ENCODE results near the gene CALML5. TPM values are rescaled to one million over a fixed set of nuclear protein-coding genes. Genes with fewer than 3 reads are reported as not detected.

CALML5 gene
- total RNA-seq, 2 donors from 2014 or later: 0.46 to 10.5 TPM

DNA sequence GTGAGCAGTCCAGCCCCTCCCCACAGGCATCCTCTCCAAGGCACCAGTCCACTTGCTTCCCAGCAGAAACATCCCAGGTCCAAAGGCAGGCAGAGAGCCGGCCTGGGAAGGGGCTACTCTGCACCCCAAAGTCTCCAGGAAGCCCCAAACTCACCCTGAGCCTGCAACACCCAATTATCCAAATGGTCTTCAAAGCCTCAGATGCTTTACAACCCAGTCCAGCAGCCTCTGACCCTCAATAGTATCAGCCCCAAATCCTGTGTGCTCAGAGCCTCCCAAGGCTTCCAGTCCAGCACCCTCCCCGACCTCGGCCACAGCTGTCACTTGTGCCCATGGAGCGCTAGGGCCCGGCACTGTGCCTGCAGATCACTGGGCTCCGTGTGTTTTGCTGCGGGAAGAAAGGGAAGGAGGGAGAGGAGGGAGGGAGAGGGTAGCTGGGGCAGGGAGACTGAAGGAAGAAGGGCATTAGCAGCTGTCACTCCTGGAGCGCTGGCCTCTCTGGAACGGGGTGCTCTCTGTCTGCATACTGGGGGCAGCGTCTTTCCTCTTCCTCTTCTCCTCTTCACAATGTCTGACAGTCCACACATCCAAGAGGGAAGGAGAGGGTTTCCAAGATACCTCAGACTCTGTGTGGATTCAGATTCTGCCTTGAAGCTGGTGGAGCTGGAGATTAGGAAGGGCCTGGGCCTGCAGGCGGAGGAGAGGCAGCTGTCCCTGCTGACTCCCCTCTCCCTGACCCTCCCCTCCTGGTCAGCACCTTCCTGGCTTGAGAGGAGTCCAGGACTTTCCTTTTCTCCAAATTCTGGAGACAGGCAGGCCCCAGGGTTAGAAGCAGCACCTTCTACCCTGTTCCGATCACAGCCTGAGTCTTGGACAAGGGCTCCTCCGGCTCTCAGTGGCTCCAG, 13.2 kb downstream of the CALML5 start:
- 89% methylated on average over 13 of the region's 13 CpGs for WGBS
- TF ChIP-seq POLR2AphosphoS5 (IDR thresholded peaks at IDR 0.05) (no peak), POLR2A (IDR thresholded peaks at IDR 0.05) (no peak)
- TF ChIP-seq, protein P1, sequence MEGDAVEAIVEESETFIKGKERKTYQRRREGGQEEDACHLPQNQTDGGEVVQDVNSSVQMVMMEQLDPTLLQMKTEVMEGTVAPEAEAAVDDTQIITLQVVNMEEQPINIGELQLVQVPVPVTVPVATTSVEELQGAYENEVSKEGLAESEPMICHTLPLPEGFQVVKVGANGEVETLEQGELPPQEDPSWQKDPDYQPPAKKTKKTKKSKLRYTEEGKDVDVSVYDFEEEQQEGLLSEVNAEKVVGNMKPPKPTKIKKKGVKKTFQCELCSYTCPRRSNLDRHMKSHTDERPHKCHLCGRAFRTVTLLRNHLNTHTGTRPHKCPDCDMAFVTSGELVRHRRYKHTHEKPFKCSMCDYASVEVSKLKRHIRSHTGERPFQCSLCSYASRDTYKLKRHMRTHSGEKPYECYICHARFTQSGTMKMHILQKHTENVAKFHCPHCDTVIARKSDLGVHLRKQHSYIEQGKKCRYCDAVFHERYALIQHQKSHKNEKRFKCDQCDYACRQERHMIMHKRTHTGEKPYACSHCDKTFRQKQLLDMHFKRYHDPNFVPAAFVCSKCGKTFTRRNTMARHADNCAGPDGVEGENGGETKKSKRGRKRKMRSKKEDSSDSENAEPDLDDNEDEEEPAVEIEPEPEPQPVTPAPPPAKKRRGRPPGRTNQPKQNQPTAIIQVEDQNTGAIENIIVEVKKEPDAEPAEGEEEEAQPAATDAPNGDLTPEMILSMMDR (IDR thresholded peaks at IDR 0.05): no peak
- Histone ChIP-seq H3K27ac (no peak overlapping the region), H3K4me1 (replicated peaks) (no peaks in the 10 kb centered on the region), H3K36me3 (no peaks in the 10 kb centered on the region), H3K9me3 (no peaks in the 10 kb centered on the region), H3K27me3 (replicated peaks; ENCODE audit: insufficient read depth) (no peaks in the 10 kb centered on the region), H3K4me3 (no peak overlapping the region)
- intact Hi-C loops (cut with DNase I): no loop called here
- no peak for DNase-seq (ENCODE audit: low spot score)

- Histone ChIP-seq H3K36me3 (no peaks in the 10 kb centered on the region), H3K27ac (no peak overlapping the region), H3K4me1 (replicated peaks) (no peaks in the 10 kb centered on the region), H3K27me3 (replicated peaks; ENCODE audit: insufficient read depth) (no peaks in the 10 kb centered on the region), H3K9me3 (no peaks in the 10 kb centered on the region), H3K4me3 (no peak overlapping the region)
- intact Hi-C loops (cut with DNase I): no loop called here
- DNase-seq (ENCODE audit: low spot score): no peak
- TF ChIP-seq POLR2A (IDR thresholded peaks at IDR 0.05) (no peak), POLR2AphosphoS5 (IDR thresholded peaks at IDR 0.05) (no peak)
- TF ChIP-seq, protein P1 (IDR thresholded peaks at IDR 0.05): no peak
- 88% methylated on average over 14 of the region's 14 CpGs for WGBS
Measured at GRCh38 chr10:5485290-5485689, 14.1 kb downstream of the CALML5 start.

- TF ChIP-seq POLR2A (IDR thresholded peaks at IDR 0.05) (no peak), POLR2AphosphoS5 (IDR thresholded peaks at IDR 0.05) (no peak)
- TF ChIP-seq, protein P1 (IDR thresholded peaks at IDR 0.05): no peak
- Histone ChIP-seq H3K4me1 (replicated peaks) (no peaks in the 10 kb centered on the region), H3K27ac (no peak overlapping the region), H3K27me3 (replicated peaks; ENCODE audit: insufficient read depth) (no peaks in the 10 kb centered on the region), H3K36me3 (no peaks in the 10 kb centered on the region), H3K4me3 (no peak overlapping the region), H3K9me3 (no peaks in the 10 kb centered on the region)
- intact Hi-C loops (cut with DNase I): no loop called here
- 72% methylated on average over 3 of the region's 3 CpGs for WGBS
- DNase-seq (ENCODE audit: low spot score): no peak
Measured at GRCh38 chr10:5484205-5484604, 15.2 kb downstream of the CALML5 start.

GRCh38 chr10:5482016-5482415, 17.4 kb downstream of the CALML5 start:
- Histone ChIP-seq H3K27me3 (replicated peaks; ENCODE audit: insufficient read depth) (no peaks in the 10 kb centered on the region), H3K9me3 (no peaks in the 10 kb centered on the region), H3K36me3 (no peaks in the 10 kb centered on the region), H3K27ac (no peak overlapping the region), H3K4me3 (no peak overlapping the region), H3K4me1 (replicated peaks) (no peaks in the 10 kb centered on the region)
- DNase-seq (ENCODE audit: low spot score): no peak
- TF ChIP-seq, protein P1 (IDR thresholded peaks at IDR 0.05): no peak
- TF ChIP-seq POLR2A (IDR thresholded peaks at IDR 0.05): no peak
- no peak for TF ChIP-seq POLR2AphosphoS5 (IDR thresholded peaks at IDR 0.05)
- WGBS: 95% methylated on average over 9 of the region's 9 CpGs
- intact Hi-C loops (cut with DNase I): no loop called here

- WGBS: 58% methylated on average over 12 of the region's 12 CpGs
- Histone ChIP-seq H3K36me3 (no peaks in the 10 kb centered on the region), H3K27me3 (replicated peaks; ENCODE audit: insufficient read depth) (no peaks in the 10 kb centered on the region), H3K4me1 (replicated peaks) (no peaks in the 10 kb centered on the region), H3K27ac (no peak overlapping the region), H3K9me3 (no peaks in the 10 kb centered on the region), H3K4me3 (no peak overlapping the region)
- intact Hi-C loops (cut with DNase I): no loop called here
- no peak for DNase-seq (ENCODE audit: low spot score)
- TF ChIP-seq POLR2AphosphoS5 (IDR thresholded peaks at IDR 0.05) (no peak), POLR2A (IDR thresholded peaks at IDR 0.05) (no peak)
- TF ChIP-seq, protein P1 (IDR thresholded peaks at IDR 0.05): no peak
Measured at GRCh38 chr10:5481121-5481520, 18.2 kb downstream of the CALML5 start.

Data from prostate gland (tissue), 2 donors.